OCI-LY3 (cell line): ENCODE measurements around the gene MICU1.
"Not testable (repeated sequence)": the region's sequence is repeated elsewhere in the genome, so short reads cannot be mapped to it uniquely, and the experiment has no call there.

ENCODE experiments used
- H2AFZ ChIP-seq: fragments of 200-600, 300-600 bp; shearing (Covaris generic); 2 replicates; pipeline ENCODE4 v1.6.0; 2014; ENCODE audit warnings: antibody characterized with exemption, low read depth, low read length
- H3K27ac ChIP-seq: fragments of 200-600, 300-600 bp; sonication (generic); 2 replicates; pipeline ENCODE4 v1.5.1; 2014; ENCODE audit warnings: mild to moderate bottlenecking, low read length, moderate library complexity, mixed read lengths
- H3K27me3 ChIP-seq: fragments of 200-600, 300-600 bp; sonication (generic); 2 replicates; pipeline ENCODE4 v1.6.1; 2014; ENCODE audit warnings: low read depth, low read length, mixed read lengths
- H3K36me3 ChIP-seq: fragments of 200-600, 300-600 bp; sonication (generic); replicated peaks from 2 replicates; pipeline ENCODE3; 2014; ENCODE audit warnings: low read depth, low read length, mixed read lengths
- H3K4me1 ChIP-seq: fragments of 300-600, 200-600 bp; sonication (generic); 2 replicates; pipeline ENCODE4 v1.6.1; 2014; ENCODE audit warnings: low read length, mixed read lengths
- H3K4me2 ChIP-seq: fragments of 200-600, 300-600 bp; sonication (generic); 2 replicates; pipeline ENCODE4 v1.6.1; 2014; ENCODE audit warnings: low read length, mixed read lengths
- H3K4me3 ChIP-seq: fragments of 300-600, 200-600 bp; sonication (generic); 2 replicates; pipeline ENCODE4 v1.5.1; 2014; ENCODE audit warnings: antibody characterized with exemption, mild to moderate bottlenecking, low read length, moderate library complexity
- H3K79me2 ChIP-seq: fragments of 300-600, 200-600 bp; shearing (Covaris generic); 2 replicates; pipeline ENCODE4 v1.6.1; 2014; ENCODE audit warnings: mild to moderate bottlenecking, low read length, mixed read lengths
- H3K9ac ChIP-seq: fragments of 300-600, 200-600 bp; shearing (Covaris generic); 2 replicates; pipeline ENCODE4 v1.6.0; 2014; ENCODE audit warnings: mild to moderate bottlenecking, low read length, moderate library complexity
- H3K9me3 ChIP-seq: fragments of 200-600, 300-600 bp; shearing (Covaris generic); 2 replicates; pipeline ENCODE4 v1.6.1; 2014; ENCODE audit warnings: low read length, mixed read lengths; ENCODE audit not compliant: insufficient read depth
- H4K20me1 ChIP-seq: fragments of 200-600, 300-600 bp; sonication (generic); 2 replicates; pipeline ENCODE4 v1.6.1; 2016; ENCODE audit warnings: low read length, mixed read lengths; ENCODE audit not compliant: insufficient read depth
- EZH2phosphoT487 ChIP-seq: fragments of 200-600 bp; shearing (Covaris generic); IDR thresholded peaks from 2 replicates; pipeline ENCODE4 v1.6.1; 2018; ENCODE audit warnings: antibody characterized with exemption, mixed run types, low read depth
- TF ChIP-seq, protein P1 (sequence below): fragments of 200-600, 300-600 bp; sonication (generic); IDR thresholded peaks from 2 replicates; pipeline ENCODE4 v1.5.1; 2014; ENCODE audit warnings: antibody characterized with exemption, low read length, low read depth

The MICU1 gene

GRCh38 chr10:72483471-72483870 is 142.4 kb downstream of the MICU1 start:
- Histone ChIP-seq H4K20me1 (no peaks in the 10 kb centered on the region), H3K4me2 (no peak overlapping the region), H2AFZ (no peak overlapping the region), H3K36me3 (no peaks in the 10 kb centered on the region), H3K27me3 (no peaks in the 10 kb centered on the region), H3K4me3 (no peak overlapping the region), H3K27ac (no peak overlapping the region), H3K9ac (no peak overlapping the region), H3K79me2 (no peaks in the 10 kb centered on the region), H3K9me3 (no peaks in the 10 kb centered on the region), H3K4me1 (no peaks in the 10 kb centered on the region)
- TF ChIP-seq EZH2phosphoT487, result no peak
- TF ChIP-seq, protein P1, sequence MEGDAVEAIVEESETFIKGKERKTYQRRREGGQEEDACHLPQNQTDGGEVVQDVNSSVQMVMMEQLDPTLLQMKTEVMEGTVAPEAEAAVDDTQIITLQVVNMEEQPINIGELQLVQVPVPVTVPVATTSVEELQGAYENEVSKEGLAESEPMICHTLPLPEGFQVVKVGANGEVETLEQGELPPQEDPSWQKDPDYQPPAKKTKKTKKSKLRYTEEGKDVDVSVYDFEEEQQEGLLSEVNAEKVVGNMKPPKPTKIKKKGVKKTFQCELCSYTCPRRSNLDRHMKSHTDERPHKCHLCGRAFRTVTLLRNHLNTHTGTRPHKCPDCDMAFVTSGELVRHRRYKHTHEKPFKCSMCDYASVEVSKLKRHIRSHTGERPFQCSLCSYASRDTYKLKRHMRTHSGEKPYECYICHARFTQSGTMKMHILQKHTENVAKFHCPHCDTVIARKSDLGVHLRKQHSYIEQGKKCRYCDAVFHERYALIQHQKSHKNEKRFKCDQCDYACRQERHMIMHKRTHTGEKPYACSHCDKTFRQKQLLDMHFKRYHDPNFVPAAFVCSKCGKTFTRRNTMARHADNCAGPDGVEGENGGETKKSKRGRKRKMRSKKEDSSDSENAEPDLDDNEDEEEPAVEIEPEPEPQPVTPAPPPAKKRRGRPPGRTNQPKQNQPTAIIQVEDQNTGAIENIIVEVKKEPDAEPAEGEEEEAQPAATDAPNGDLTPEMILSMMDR, result no peak

GRCh38 chr10:72480861-72481260 is 145.0 kb downstream of the MICU1 start:
- Histone ChIP-seq H3K4me3 (no peak overlapping the region), H3K4me2 (no peak overlapping the region), H3K36me3 (no peaks in the 10 kb centered on the region), H3K9ac (no peak overlapping the region), H3K9me3 (no peaks in the 10 kb centered on the region), H3K4me1 (no peaks in the 10 kb centered on the region), H4K20me1 (no peaks in the 10 kb centered on the region), H3K79me2 (no peaks in the 10 kb centered on the region), H2AFZ (no peak overlapping the region), H3K27me3 (no peaks in the 10 kb centered on the region), H3K27ac (no peak overlapping the region)
- TF ChIP-seq, protein P1, result no peak

DNA sequence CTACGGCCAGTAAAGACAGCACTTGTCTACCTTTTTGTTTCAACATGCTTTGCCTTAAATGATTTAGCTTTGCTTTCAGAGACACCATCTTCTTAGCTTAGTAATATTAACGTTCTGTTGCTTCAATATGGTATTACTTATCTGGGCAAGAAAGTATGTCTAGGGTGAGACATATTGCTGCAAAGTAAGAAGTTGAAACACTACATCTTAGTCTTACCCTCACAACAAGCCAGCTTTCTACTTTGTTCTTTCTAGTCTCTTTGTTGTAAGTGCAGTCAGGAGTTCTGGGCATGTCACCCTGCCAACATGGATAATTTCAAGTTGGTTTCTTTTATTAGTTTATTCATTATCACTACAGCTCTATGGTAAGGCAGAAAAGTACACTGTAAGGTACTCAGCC is 148.4 kb downstream of the MICU1 start:
- no peaks in the 10 kb centered on the region for H3K79me2 ChIP-seq
- no peak overlapping the region for H3K4me2 ChIP-seq
- H3K27ac ChIP-seq, result no peak overlapping the region
- H3K4me1 ChIP-seq, result no peaks in the 10 kb centered on the region
- no peak overlapping the region for H3K4me3 ChIP-seq
- no peak overlapping the region for H3K9ac ChIP-seq
- no peak overlapping the region for H2AFZ ChIP-seq
- TF ChIP-seq EZH2phosphoT487, result no peak
- TF ChIP-seq, protein P1, result no peak
- no peaks in the 10 kb centered on the region for H3K36me3 ChIP-seq
- no peaks in the 10 kb centered on the region for H4K20me1 ChIP-seq
- H3K9me3 ChIP-seq, result no peaks in the 10 kb centered on the region
- H3K27me3 ChIP-seq, result no peaks in the 10 kb centered on the region

GRCh38 chr10:72472306-72472705 is 153.6 kb downstream of the MICU1 start:
- Histone ChIP-seq H3K79me2 (no peaks in the 10 kb centered on the region), H3K27ac (no peak overlapping the region), H2AFZ (no peak overlapping the region)

GRCh38 chr10:72470666-72471065 is 155.2 kb downstream of the MICU1 start:
- Histone ChIP-seq H4K20me1 (no peaks in the 10 kb centered on the region), H3K79me2 (no peaks in the 10 kb centered on the region)
- TF ChIP-seq, protein P1, result no peak
- no peak for TF ChIP-seq EZH2phosphoT487

More at GRCh38 chr10:72472306-72472705, 153.6 kb downstream of the MICU1 start:
- Histone ChIP-seq H3K36me3 (no peaks in the 10 kb centered on the region), H3K9me3 (no peaks in the 10 kb centered on the region), H3K4me3 (no peak overlapping the region), H3K9ac (no peak overlapping the region), H3K27me3 (no peaks in the 10 kb centered on the region), H3K4me1 (no peaks in the 10 kb centered on the region), H4K20me1 (no peaks in the 10 kb centered on the region), H3K4me2 (no peak overlapping the region)
- no peak for TF ChIP-seq EZH2phosphoT487

GRCh38 chr10:72467064-72467463 is 158.8 kb downstream of the MICU1 start:
- not testable (repeated sequence) for H3K27ac ChIP-seq, H4K20me1 ChIP-seq, H3K79me2 ChIP-seq, H3K4me1 ChIP-seq, H3K27me3 ChIP-seq, H3K4me2 ChIP-seq, H3K4me3 ChIP-seq, H2AFZ ChIP-seq, H3K9me3 ChIP-seq, H3K9ac ChIP-seq, H3K36me3 ChIP-seq

More at GRCh38 chr10:72470666-72471065, 155.2 kb downstream of the MICU1 start:
- H3K4me2 ChIP-seq, result no peak overlapping the region
- H3K9ac ChIP-seq, result no peak overlapping the region
- H3K4me1 ChIP-seq, result no peaks in the 10 kb centered on the region
- H2AFZ ChIP-seq, result no peak overlapping the region
- H3K27me3 ChIP-seq, result no peaks in the 10 kb centered on the region
- H3K27ac ChIP-seq, result no peak overlapping the region
- no peaks in the 10 kb centered on the region for H3K36me3 ChIP-seq
- no peak overlapping the region for H3K4me3 ChIP-seq
- no peaks in the 10 kb centered on the region for H3K9me3 ChIP-seq
